Measurements from ENCODE around the gene GIMAP5. TPM values are rescaled to one million over a fixed set of nuclear protein-coding genes. Genes with fewer than 3 reads are reported as not detected.

Gene GIMAP5
- total RNA-seq (2011; cell fraction: chromatin; rRNA removed; ENCODE audit: low replicate concordance), result not detected in 2 replicates
- total RNA-seq (2011; cell fraction: nucleolus; rRNA removed), result not detected in 2 replicates
- total RNA-seq (2011; cell fraction: nucleoplasm; rRNA removed), result not detected in 2 replicates
- total RNA-seq (2014; rRNA removed) (not detected in 2 replicates), total RNA-seq (2014; rRNA removed; fragmentation: Illumina TruSeq; extraction: Trizol) (not detected in 2 replicates), total RNA-seq (2015; rRNA removed; fragmentation: Illumina TruSeq; extraction: Trizol) (not detected in 2 replicates), total RNA-seq (2021) (0.35 and 0.51 TPM in 2 replicates), polyA plus RNA-seq (2011; rRNA removed) (not detected in 2 replicates), polyA plus RNA-seq (2014; fragmentation: Illumina TruSeq; extraction: Trizol) (not detected in 2 replicates), polyA plus RNA-seq (2014; fragmentation: Nextera tagmentation; extraction: Ambion mirVana) (not detected), polyA plus RNA-seq (2014; rRNA removed) (not detected in 2 replicates), polyA minus RNA-seq (2011; rRNA and poly(A)+ RNA removed) (not detected in 2 replicates), Bru-seq, nascent RNA (not detected), BruChase-seq, experiment 1, labeled RNA remaining after a 2-hour chase (not detected), BruChase-seq, experiment 2, labeled RNA remaining after a 6-hour chase (not detected)
- not detected in 2 replicates for polyA plus RNA-seq (2011; cell fraction: cytosol; rRNA removed)
- not detected in 2 replicates for polyA plus RNA-seq (2011; cell fraction: nucleus; rRNA removed)
- polyA plus RNA-seq (2012), result 0.48 TPM in 1 of 2 replicates, not detected in the other
- polyA minus RNA-seq (2011; cell fraction: cytosol; rRNA and poly(A)+ RNA removed), result not detected in 2 replicates
- polyA minus RNA-seq (2011; cell fraction: nucleus; rRNA and poly(A)+ RNA removed), result not detected in 2 replicates
- long read RNA-seq, experiment 1, result 0 reads
- long read RNA-seq, experiment 2, result 0 reads
- long read RNA-seq, experiment 3, result 0 reads

GRCh38 chr7:150737265-150738055, at the start of gene GIMAP5:
Gene GIMAP5, plus strand, starts transcription at chr7:150737418. Its CDS starts 3,467 bp downstream, at chr7:150740885.
- H3K27ac ChIP-seq (ENCODE audit: extremely low read depth, low read depth, low read length), result no peak within 1 kb of the TSS
- no peaks in the 10 kb centered on the region for H4K20me1 ChIP-seq (replicated peaks; ENCODE audit: control insufficient read depth, insufficient read depth, low read length)
- no peak within 1 kb of the TSS for H3K4me3 ChIP-seq
- no peaks in the 10 kb centered on the region for H3K9me1 ChIP-seq (ENCODE audit: control insufficient read depth, insufficient read depth, low read length)
- no peaks in the 10 kb centered on the region for H3K36me3 ChIP-seq (ENCODE audit: control insufficient read depth, insufficient read depth, low read length)
- no peak for DNase-seq (ENCODE audit: extremely low read depth in 1 of 4, low spot score in 3 of 4)
- peaks cover 1 to 33% of the 10 kb centered on the region in 2 experiments; a peak in 2 of 5 replicates for H3K27me3 ChIP-seq (ENCODE audit: control insufficient read depth in 2 of 2, insufficient read depth in 2 of 2, low read length in 2 of 2)
- intact Hi-C loops (cut with micrococcal nuclease) (no loop called here), in situ Hi-C loops (cut with MboI) (no loop called here)
- FAIRE-seq, result no peak
- no peaks in the 10 kb centered on the region; a peak in 1 of 5 replicates for H3K4me1 ChIP-seq (replicated peaks in 1 of 2; ENCODE audit: control insufficient read depth in 2 of 2, insufficient read depth in 2 of 2, low read length in 2 of 2)
- H3K79me2 ChIP-seq (ENCODE audit: control insufficient read depth, insufficient read depth, low read length), result no peaks in the 10 kb centered on the region
- CTCF ChIA-PET (ENCODE audit: low intra/inter-chr PET ratio), result no interaction called here
- H3K4me2 ChIP-seq (ENCODE audit: insufficient read depth, low read length), result no peak within 1 kb of the TSS
- ATAC-seq, result peak; percentile 53
- POLR2A ChIA-PET, result interaction anchor here (0.6 to 0.7 kb wide), 2 partner anchors 33 to 66 kb away, joined by 4 read pairs; no protein-coding TSS in a partner anchor
- no TSS peak for BruUV-seq (replicated peaks)
- WGBS (ENCODE audit: insufficient coverage, low coverage, missing lambda C conversion rate), result under 1% methylated on average over 14 of the region's 14 CpGs
- H3K9me3 ChIP-seq (replicated peaks; ENCODE audit: control insufficient read depth, insufficient read depth, low read depth, low read length), result no peaks in the 10 kb centered on the region
- H2AFZ ChIP-seq (ENCODE audit: low read depth, low read length), result no peak within 1 kb of the TSS
- H3K9ac ChIP-seq (ENCODE audit: insufficient read depth in 1 of 2, low read depth in 2 of 2, low read length in 2 of 2), result peak within 1 kb of the TSS in 1 of 2 experiments; percentile 3; a peak in 1 of 4 replicates
- TF ChIP-seq NR4A1 (CRISPR knock-in tag; IDR thresholded peaks at IDR 0.05) (0 out of 2 replicates have a peak, but pooled peaks have one; percentile 25), NR4A1 (tag; IDR thresholded peaks at IDR 0.05) (no peak), BRD4 (IDR thresholded peaks at IDR 0.05) (no peak), GABPA (tag; conservative IDR thresholded peaks at IDR 0.05; ENCODE audit: low read depth) (peak; percentile 75), CBX5 (IDR thresholded peaks at IDR 0.05; ENCODE audit: borderline replicate concordance, low read depth) (no peak), ZBTB5 (IDR thresholded peaks at IDR 0.05) (no peak), JUN (IDR thresholded peaks at IDR 0.05; ENCODE audit: borderline replicate concordance, low read depth, low read length) (no peak), JUN (CRISPR knock-in tag; IDR thresholded peaks at IDR 0.05; ENCODE audit: borderline replicate concordance) (no peak), TARDBP (IDR thresholded peaks at IDR 0.05) (no peak), SRSF1 (IDR thresholded peaks at IDR 0.05; ENCODE audit: low read depth, low read length) (no peak), BMI1 (IDR thresholded peaks at IDR 0.05; ENCODE audit: low read length) (no peak), ETV1 (tag; conservative IDR thresholded peaks at IDR 0.05; ENCODE audit: low read depth) (peak; percentile 36; the same call in 1 of the 2 replicates), ZNF124 (CRISPR knock-in tag; IDR thresholded peaks at IDR 0.05) (no peak), MED1 (CRISPR knock-in tag; IDR thresholded peaks at IDR 0.05; ENCODE audit: borderline replicate concordance) (no peak)

Measured in K562 (cell line).